Activated naive CD8-positive, alpha-beta T cell treated with anti-CD3 and anti-CD28 coated beads, Interleukin-2, amount 10 ng/mL, durations not matched to agents 7 days and 5 days (primary cell): ENCODE measurements around the gene TDRD6. TPM values are rescaled to one million over a fixed set of nuclear protein-coding genes. Genes with fewer than 3 reads are reported as not detected.
A peak's percentile ranks its signal among the peaks of the same experiment; 100 is the strongest.
"Not testable (repeated sequence)": the region's sequence is repeated elsewhere in the genome, so short reads cannot be mapped to it uniquely, and the experiment has no call there.

Experiments used
- ATAC-seq: fragments of 150-1000 bp; cut with Tn5 transposase; one replicate; pipeline ENCODE4 v1.10.0; 2021; ENCODE audit warnings: low read depth, moderate library complexity
- POLR2A ChIA-PET: fragments of 350-600 bp; sonication (Branson Sonifier 250); formaldehyde crosslinking; loops from one replicate; lab custom pipeline; 2021; ENCODE audit warnings: antibody characterized with exemption; lab: Charles Lee
- DNase-seq: peaks from one replicate; pipeline ENCODE4 v3.0.0; 2021
- H3K27ac Mint-ChIP-seq: one replicate; pipeline ENCODE4 v1.8.0; 2022; ENCODE audit warnings: mild to moderate bottlenecking, mixed read lengths
- H3K27me3 Mint-ChIP-seq: one replicate; pipeline ENCODE4 v1.8.0; 2022; ENCODE audit warnings: mild to moderate bottlenecking, moderate library complexity, mixed read lengths
- H3K36me3 Mint-ChIP-seq: one replicate; pipeline ENCODE4 v1.8.0; 2021; ENCODE audit warnings: mild to moderate bottlenecking, mixed read lengths
- H3K4me1 Mint-ChIP-seq: one replicate; pipeline ENCODE4 v1.8.0; 2021; ENCODE audit warnings: mixed read lengths
- H3K4me3 Mint-ChIP-seq: one replicate; pipeline ENCODE4 v1.8.0; 2022; ENCODE audit warnings: mild to moderate bottlenecking, moderate library complexity, mixed read lengths
- H3K9me3 Mint-ChIP-seq: one replicate; pipeline ENCODE4 v1.8.0; 2021; ENCODE audit warnings: mixed read lengths
- total RNA-seq, 2 experiments: library from RNA; stranded (reverse); gene quantifications; one replicate each; pipeline ENCODE4 v1.2.3, GENCODE V29; 2021

The TDRD6 gene, protein sequence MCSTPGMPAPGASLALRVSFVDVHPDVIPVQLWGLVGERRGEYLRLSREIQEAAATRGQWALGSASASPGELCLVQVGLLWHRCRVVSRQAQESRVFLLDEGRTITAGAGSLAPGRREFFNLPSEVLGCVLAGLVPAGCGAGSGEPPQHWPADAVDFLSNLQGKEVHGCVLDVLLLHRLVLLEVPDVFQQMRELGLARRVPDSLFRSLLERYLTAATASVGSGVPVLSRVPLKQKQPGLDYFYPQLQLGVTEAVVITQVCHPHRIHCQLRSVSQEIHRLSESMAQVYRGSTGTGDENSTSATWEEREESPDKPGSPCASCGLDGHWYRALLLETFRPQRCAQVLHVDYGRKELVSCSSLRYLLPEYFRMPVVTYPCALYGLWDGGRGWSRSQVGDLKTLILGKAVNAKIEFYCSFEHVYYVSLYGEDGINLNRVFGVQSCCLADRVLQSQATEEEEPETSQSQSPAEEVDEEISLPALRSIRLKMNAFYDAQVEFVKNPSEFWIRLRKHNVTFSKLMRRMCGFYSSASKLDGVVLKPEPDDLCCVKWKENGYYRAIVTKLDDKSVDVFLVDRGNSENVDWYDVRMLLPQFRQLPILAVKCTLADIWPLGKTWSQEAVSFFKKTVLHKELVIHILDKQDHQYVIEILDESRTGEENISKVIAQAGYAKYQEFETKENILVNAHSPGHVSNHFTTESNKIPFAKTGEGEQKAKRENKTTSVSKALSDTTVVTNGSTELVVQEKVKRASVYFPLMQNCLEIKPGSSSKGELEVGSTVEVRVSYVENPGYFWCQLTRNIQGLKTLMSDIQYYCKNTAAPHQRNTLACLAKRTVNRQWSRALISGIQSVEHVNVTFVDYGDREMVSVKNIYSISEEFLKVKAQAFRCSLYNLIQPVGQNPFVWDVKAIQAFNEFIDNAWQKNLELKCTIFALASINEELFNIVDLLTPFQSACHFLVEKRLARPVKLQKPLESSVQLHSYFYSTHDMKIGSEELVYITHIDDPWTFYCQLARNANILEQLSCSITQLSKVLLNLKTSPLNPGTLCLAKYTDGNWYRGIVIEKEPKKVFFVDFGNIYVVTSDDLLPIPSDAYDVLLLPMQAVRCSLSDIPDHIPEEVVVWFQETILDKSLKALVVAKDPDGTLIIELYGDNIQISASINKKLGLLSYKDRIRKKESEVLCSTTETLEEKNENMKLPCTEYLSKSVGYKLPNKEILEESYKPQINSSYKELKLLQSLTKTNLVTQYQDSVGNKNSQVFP (N-terminal part only)
- total RNA-seq = not detected

DNA sequence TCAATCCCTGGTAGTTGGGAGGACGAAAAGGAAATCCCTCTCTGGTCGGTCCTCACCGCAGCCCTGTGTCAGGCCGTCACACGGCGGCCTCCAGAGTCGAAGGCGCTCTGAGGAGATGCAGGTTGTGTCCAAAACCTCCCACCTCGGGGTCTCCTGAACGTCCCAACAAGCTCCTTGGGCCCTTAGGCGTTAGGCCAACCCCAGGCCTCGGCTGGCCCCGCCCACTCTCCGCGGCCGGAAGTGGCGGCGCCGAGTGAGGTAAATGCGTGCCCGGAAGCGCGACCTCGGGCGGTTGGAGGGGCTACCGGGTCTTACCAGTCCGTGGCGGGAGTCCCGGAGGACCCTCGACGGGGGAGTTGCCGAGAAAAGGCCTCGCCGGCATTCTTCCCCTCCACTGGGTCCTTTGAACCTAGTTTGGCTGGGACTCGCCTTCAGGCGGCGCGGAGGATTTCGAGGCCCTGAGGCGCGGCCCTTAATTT, at the start of gene TDRD6:
TDRD6 (plus strand) TSS at position 267 of the 479 bp plus-strand sequence. CDS start 244 bp downstream, outside the sequence.
- H3K9me3 Mint-ChIP-seq = peaks cover 2% of the 10 kb centered on the region
- no peaks in the 10 kb centered on the region for H3K36me3 Mint-ChIP-seq
- no peaks in the 10 kb centered on the region for H3K4me1 Mint-ChIP-seq
- peaks cover 11% of the 10 kb centered on the region for H3K27me3 Mint-ChIP-seq
- DNase-seq (no peak), ATAC-seq (no peak)
- POLR2A ChIA-PET = no interaction called here
- H3K4me3 Mint-ChIP-seq = no peak within 1 kb of the TSS
- no peak within 1 kb of the TSS for H3K27ac Mint-ChIP-seq

DNA sequence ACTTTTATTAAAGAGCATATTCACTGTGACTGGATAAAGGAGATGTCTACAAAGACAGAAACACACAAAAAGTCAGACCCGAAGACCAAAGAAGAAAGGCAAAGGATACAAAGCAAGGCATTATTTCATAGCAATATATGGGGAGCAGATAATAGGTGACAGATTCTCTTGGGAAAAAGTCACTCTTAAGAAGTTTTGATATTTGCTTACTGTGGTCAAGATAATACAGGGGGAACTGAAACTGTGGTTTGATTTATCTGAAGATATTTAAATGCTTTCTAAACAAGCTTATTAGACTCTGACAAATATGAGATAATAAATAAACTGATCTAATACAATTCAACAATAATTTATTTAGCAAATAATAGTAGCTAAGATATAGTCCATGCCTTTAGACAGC, 49.8 kb upstream of the TDRD6 start:
- Mint-ChIP-seq H3K4me3 (no peak overlapping the region), H3K36me3 (no peaks in the 10 kb centered on the region), H3K27ac (no peak overlapping the region), H3K27me3 (peaks cover 8% of the 10 kb centered on the region), H3K9me3 (no peaks in the 10 kb centered on the region), H3K4me1 (no peaks in the 10 kb centered on the region)
- no peak for ATAC-seq
- POLR2A ChIA-PET = no interaction called here
- no peak for DNase-seq

DNA sequence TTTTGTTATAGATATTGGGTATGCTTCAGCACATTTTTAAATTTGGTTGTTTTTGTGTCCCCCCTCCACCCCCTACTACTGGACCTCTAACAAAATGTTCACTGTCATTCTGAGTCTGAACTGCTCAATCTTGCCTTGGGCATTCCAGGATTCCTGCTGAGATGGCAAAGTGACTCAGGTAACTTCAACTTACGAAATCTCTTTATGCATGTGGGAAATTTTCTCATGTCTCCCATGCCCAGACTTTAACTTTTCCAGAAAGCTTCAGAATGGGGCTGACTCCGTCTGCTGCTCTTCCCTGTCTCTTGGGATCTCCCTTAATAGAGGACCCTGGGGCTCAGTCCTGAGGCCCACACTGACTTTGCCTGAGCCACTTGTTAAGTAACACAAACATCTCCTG, 49.0 kb upstream of the TDRD6 start:
- Mint-ChIP-seq H3K27me3 (peaks cover 8% of the 10 kb centered on the region), H3K36me3 (no peaks in the 10 kb centered on the region), H3K4me1 (no peaks in the 10 kb centered on the region), H3K9me3 (no peaks in the 10 kb centered on the region), H3K4me3 (no peak overlapping the region), H3K27ac (no peak overlapping the region)
- ATAC-seq (no peak), DNase-seq (no peak)
- POLR2A ChIA-PET = no interaction called here

DNA sequence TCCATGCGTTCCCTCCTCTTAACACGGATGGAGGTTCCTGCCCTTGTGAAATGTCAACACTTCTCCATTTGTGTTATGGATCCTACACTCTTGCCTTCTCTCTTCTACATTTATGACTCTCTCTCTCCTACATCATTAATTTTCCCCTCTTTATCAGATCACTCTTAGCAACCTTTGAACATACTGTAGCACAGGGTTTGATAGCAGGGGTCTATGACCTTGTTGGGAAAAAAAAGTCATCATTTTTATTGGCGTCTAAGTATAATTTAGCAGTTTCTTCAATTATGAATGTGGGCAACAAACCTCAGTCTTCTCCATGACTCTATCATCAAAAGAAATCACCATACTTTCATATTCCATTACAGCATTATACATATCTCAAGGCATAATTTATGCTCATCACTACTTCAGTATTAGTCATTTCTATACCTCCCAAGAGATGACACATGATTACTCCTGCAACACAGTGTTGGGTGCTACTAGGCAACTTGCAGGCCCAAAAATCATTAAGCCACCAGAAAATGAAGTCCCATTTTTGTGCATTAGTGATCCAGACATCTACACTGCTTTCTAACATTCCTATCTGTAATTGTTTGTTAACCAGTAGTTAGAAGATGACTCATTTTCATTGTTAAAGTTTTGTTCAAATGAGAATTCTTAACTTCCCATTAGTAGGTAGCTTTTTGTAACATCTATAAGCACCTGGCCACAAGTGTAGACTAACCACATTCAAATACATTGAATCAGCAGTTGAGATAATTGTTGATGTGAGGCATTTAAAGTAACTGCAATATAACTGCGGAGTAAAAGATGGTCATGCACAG, 44.5 kb upstream of the TDRD6 start:
- POLR2A ChIA-PET = no interaction called here
- Mint-ChIP-seq H3K36me3 (no peaks in the 10 kb centered on the region), H3K4me1 (no peaks in the 10 kb centered on the region), H3K27me3 (peaks cover 10% of the 10 kb centered on the region), H3K4me3 (no peak overlapping the region), H3K27ac (no peak overlapping the region), H3K9me3 (no peaks in the 10 kb centered on the region)
- DNase-seq (no peak), ATAC-seq (no peak)

DNA sequence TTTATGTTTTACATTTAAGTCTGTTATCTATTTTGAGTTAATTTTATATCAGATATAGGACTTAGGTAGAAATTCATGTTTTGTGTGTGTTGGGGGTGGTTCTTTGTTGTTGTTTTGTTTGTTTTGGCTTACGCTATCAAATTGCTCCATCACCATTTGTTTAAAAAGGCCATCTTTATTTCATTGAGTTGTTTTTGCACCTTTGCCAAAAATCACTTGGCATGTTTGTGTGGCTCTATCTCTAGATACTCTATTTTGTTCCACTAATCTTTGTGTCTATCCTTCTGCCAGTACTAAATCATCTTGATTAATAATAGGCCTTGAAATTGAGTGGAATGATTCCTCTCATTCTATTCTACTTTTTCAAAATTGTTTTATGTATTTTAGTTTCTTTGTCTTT, 42.4 kb upstream of the TDRD6 start:
- no peak for ATAC-seq
- H3K27ac Mint-ChIP-seq = no peak overlapping the region
- no peaks in the 10 kb centered on the region for H3K9me3 Mint-ChIP-seq
- POLR2A ChIA-PET = no interaction called here
- no peaks in the 10 kb centered on the region for H3K36me3 Mint-ChIP-seq
- H3K4me3 Mint-ChIP-seq = no peak overlapping the region
- DNase-seq = no peak
- H3K4me1 Mint-ChIP-seq = no peaks in the 10 kb centered on the region
- peaks cover 15% of the 10 kb centered on the region for H3K27me3 Mint-ChIP-seq

DNA sequence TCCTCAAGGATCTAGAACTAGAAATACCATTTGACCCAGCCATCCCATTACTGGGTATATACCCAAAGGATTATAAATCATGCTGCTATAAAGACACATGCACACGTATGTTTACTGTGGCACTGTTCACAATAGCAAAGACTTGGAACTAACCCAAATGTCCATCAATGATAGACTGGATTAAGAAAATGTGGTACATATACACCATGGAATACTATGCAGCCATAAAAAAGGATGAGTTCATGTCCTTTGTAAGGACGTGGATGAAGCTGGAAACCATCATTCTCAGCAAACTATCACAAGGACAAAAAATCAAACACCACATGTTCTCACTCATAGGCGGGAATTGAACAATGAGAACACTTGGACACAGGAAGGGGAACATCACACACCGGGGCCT, 39.6 kb upstream of the TDRD6 start:
- H3K27ac Mint-ChIP-seq, ATAC-seq, H3K9me3 Mint-ChIP-seq, DNase-seq, H3K4me3 Mint-ChIP-seq, POLR2A ChIA-PET, H3K36me3 Mint-ChIP-seq, H3K4me1 Mint-ChIP-seq: not testable (repeated sequence)
- H3K27me3 Mint-ChIP-seq = peaks cover 35% of the 10 kb centered on the region

DNA sequence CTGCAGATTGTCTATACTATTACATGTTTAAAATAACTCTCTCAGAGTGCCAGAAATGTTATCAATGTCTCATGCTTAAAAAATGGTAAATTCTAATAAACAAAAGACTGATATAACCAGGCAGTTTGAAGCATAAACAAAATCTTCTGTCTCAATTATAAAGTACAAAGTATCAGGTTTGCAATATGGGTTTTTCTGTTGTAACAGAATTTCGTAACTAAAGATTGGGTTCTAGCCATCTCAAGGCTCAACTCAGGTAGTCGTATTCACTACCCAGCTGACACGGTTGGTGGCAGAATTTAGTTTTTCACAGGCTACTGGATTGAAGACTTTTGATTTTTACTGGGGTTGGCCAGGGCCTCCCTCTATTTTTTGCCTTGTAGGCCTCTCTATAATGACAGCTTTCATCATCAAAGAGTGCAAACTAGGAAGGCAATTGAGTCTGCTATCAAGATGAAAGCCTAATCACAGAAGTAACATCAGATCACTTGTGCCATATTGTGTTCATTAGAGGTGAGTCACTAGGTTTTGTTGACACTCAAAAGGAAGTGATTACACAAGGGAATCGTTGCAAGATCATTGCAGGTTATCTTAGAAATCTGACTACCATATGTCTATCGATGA, 38.7 kb upstream of the TDRD6 start:
- H3K27me3 Mint-ChIP-seq = peaks cover 41% of the 10 kb centered on the region
- POLR2A ChIA-PET = no interaction called here
- H3K9me3 Mint-ChIP-seq = no peaks in the 10 kb centered on the region
- H3K4me1 Mint-ChIP-seq = peaks cover 14% of the 10 kb centered on the region
- DNase-seq = no peak
- H3K4me3 Mint-ChIP-seq = no peak overlapping the region
- no peak for ATAC-seq
- no peak overlapping the region for H3K27ac Mint-ChIP-seq
- H3K36me3 Mint-ChIP-seq = no peaks in the 10 kb centered on the region

DNA sequence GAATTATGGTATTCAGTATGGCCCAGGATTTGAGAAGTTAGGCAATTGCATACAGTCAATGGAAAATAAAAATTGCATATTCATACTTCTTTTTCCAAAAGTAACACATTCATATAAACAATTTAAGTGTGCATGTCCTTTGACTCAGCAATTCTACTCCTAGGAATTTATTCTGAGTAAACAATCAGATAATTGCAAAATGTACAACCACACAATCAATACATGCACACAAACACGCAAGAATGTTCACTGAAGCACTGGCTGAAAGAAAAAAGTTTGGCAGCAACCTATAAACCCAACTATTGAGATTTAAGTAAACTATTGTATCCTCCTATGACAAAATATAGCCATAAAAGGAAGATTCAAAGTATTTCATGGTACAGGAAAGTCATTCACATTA, 36.7 kb upstream of the TDRD6 start:
- no peak for DNase-seq
- POLR2A ChIA-PET = no interaction called here
- Mint-ChIP-seq H3K27ac (no peak overlapping the region), H3K9me3 (no peaks in the 10 kb centered on the region), H3K4me1 (peaks cover 14% of the 10 kb centered on the region), H3K4me3 (no peak overlapping the region), H3K27me3 (peaks cover 56% of the 10 kb centered on the region), H3K36me3 (no peaks in the 10 kb centered on the region)
- no peak for ATAC-seq

DNA sequence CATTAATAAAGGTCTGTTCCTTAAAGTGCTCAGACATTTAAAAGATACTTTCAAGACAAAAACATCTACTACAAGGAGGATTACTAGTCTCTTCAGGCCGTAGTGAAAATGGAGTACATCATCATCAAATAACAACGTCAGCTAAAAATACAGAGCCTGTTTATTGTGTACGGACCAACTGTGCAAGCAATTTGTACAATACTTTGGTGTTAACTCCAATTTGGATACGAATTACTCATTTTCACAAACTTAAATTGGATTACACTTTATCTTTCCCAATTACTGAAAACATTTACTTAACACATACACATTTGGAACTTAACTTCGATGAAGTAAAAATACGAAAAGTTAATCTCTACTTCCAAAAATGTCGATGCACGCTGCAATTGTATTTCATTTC, 35.9 kb upstream of the TDRD6 start:
- H3K27ac Mint-ChIP-seq = no peak overlapping the region
- H3K36me3 Mint-ChIP-seq = no peaks in the 10 kb centered on the region
- H3K27me3 Mint-ChIP-seq = peaks cover 50% of the 10 kb centered on the region
- POLR2A ChIA-PET = no interaction called here
- DNase-seq = no peak
- no peaks in the 10 kb centered on the region for H3K9me3 Mint-ChIP-seq
- H3K4me3 Mint-ChIP-seq = peak overlapping the region; percentile 90
- ATAC-seq = no peak
- H3K4me1 Mint-ChIP-seq = peaks cover 14% of the 10 kb centered on the region

DNA sequence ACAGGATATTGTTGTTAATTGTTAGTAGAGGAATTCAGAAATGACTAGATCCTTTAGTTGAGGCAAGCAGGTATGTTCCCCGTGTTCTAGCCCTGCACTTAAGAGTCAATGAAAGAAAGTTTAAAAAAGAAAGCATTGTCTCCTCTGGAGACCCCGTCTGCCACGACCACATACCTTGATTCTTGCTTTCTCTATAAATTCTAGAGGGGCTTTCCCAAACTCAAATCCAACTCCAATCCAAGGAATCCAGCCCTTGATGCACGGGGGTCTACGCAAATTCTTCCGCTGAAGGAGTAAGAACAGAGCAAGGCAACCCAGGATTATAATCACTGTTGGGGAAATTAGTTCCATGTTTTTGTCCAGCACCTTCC, 35.5 kb upstream of the TDRD6 start:
- H3K4me3 Mint-ChIP-seq = peak overlapping the region; percentile 90
- POLR2A ChIA-PET = no interaction called here
- peaks cover 14% of the 10 kb centered on the region for H3K4me1 Mint-ChIP-seq
- no peak for ATAC-seq
- H3K9me3 Mint-ChIP-seq = no peaks in the 10 kb centered on the region
- no peak overlapping the region for H3K27ac Mint-ChIP-seq
- no peak for DNase-seq
- H3K36me3 Mint-ChIP-seq = no peaks in the 10 kb centered on the region
- H3K27me3 Mint-ChIP-seq = peaks cover 48% of the 10 kb centered on the region

DNA sequence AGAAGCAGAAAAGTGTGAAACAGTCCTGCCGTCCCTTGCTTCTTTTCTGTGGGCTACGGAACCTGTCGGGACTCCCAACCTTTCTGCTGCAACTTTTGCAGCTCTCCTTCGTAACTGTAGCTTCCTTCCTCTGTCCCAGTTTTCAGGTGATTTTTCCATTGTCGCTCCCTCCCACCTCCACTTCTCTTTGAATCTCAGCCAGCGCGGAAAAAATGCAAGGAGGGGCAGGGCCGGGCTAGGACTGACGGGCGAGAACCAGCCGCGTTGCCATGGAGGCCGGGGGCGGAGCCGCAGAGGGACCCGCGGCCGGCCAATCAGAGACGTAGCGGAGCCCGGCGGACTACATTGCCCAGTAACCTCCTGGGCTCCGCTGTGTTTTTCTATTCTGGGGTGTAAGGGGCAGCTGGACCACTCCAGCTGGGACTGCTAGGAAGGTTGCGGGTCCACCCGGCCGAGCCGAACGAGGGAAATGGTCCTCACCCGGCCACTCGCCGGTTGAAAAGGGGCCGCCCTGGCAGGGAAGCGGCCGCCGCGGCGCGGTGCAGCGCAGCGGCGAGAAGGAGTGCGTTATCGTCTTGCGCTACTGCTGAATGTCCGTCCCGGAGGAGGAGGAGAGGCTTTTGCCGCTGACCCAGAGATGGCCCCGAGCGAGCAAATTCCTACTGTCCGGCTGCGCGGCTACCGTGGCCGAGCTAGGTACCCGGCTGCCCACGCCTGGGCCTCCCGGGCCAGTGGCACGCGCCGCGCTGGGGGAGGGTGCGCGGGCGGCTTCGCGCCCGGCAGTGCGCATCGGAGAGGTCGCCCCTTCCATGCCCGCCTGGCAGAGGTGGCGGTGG, 34.9 kb upstream of the TDRD6 start, which contains the start of the genes CYP39A1 and SLC25A27:
CYP39A1 (minus strand) TSS at position 216 of the 836 bp plus-strand sequence. CDS start 236 bp downstream, outside the sequence.
SLC25A27 (plus strand) TSS at position 373 of the 836 bp plus-strand sequence; CDS start at position 591, 218 bp downstream.
- Mint-ChIP-seq H3K27ac (no peak within 1 kb of the TSS), H3K9me3 (no peaks in the 10 kb centered on the region), H3K4me1 (peaks cover 14% of the 10 kb centered on the region), H3K4me3 (peak within 1 kb of the TSS; percentile 90), H3K36me3 (no peaks in the 10 kb centered on the region), H3K27me3 (peaks cover 48% of the 10 kb centered on the region)
- DNase-seq (peak; percentile 86), ATAC-seq (peak; percentile 99)
- POLR2A ChIA-PET = no interaction called here
